ENCODE data around the gene RAG1.

RAG1 gene

GRCh38 chr11:36628765-36629244 is 61.0 kb downstream of the RAG1 start:
- no peak overlapping the region for H3K9ac ChIP-seq (ENCODE audit: low read depth, low read length)
- H3K4me3 ChIP-seq (ENCODE audit: low read length): no peak overlapping the region
- no peaks in the 10 kb centered on the region for H3K27me3 ChIP-seq (ENCODE audit: insufficient read depth, low read length)
- no peaks in the 10 kb centered on the region for H3K4me1 ChIP-seq (ENCODE audit: insufficient read depth, low read length)
- no peaks in the 10 kb centered on the region for H3K36me3 ChIP-seq (ENCODE audit: insufficient read depth, low read length)
- 92% methylated on average over 4 of the region's 4 CpGs for WGBS
- no peaks in the 10 kb centered on the region for H3K9me3 ChIP-seq (ENCODE audit: insufficient read depth, low read depth, low read length)
- H3K27ac ChIP-seq (ENCODE audit: low read depth, low read length): no peak overlapping the region

Measured in HUES64 (cell line).